GM23248 (cell line): Measurements from ENCODE around the gene FKBP1A.

ENCODE experiments used
- EZH2 ChIP-seq: fragments of 200-600 bp; sonication (generic); IDR thresholded peaks from 2 replicates; pipeline ENCODE4 v1.6.1; 2018; ENCODE audit warnings: antibody characterized with exemption, mild to moderate bottlenecking; ENCODE audit not compliant: insufficient read depth, poor library complexity, severe bottlenecking
- EZH2phosphoT487 ChIP-seq: fragments of 200-600 bp; sonication (generic); IDR thresholded peaks from 2 replicates; pipeline ENCODE4 v1.6.1; 2018; ENCODE audit warnings: antibody characterized with exemption, moderate library complexity, mild to moderate bottlenecking, low read depth; ENCODE audit not compliant: insufficient read depth

GRCh38 chr20:1418350-1418749, 25.5 kb upstream of the FKBP1A start:
- TF ChIP-seq EZH2, result no peak
- no peak for TF ChIP-seq EZH2phosphoT487
